H1 (cell line): ENCODE measurements around the gene SWI5.

Experiments
- CEBPB ChIP-seq: IDR thresholded peaks from 2 replicates; pipeline ENCODE4 v1.6.1; 2012; ENCODE audit warnings: low read depth, low read length
- JUN ChIP-seq: IDR thresholded peaks from 2 replicates; pipeline ENCODE4 v1.6.1; 2011; ENCODE audit warnings: low read depth, mild to moderate bottlenecking, improper control_type of control experiment, low read length
- SAP30 ChIP-seq: fragments of 300-600 bp; sonication (generic); IDR thresholded peaks from 2 replicates; pipeline ENCODE4 v1.7.1; 2012; ENCODE audit warnings: low read length, moderate library complexity, mild to moderate bottlenecking, inconsistent platforms; ENCODE audit not compliant: insufficient read depth, insufficient replicate concordance
- TF ChIP-seq, protein P1 (sequence below), 3 experiments: IDR thresholded peaks; 1 replicate in 2 of 3; 2 replicates in 1 of 3; pipeline versions ENCODE4 v1.5.1 to v1.6.1; 2011; ENCODE audit warnings: low read length in 3 of 3, mild to moderate bottlenecking in 3 of 3, inconsistent platforms in 2 of 3, low read depth in 1 of 3, moderate library complexity in 1 of 3; ENCODE audit not compliant: insufficient read depth in 1 of 3; ENCODE audit errors: control extremely low read depth in 1 of 3
- TF ChIP-seq, protein P2 (sequence below): IDR thresholded peaks from 2 replicates; pipeline ENCODE4 v1.6.1; 2012; ENCODE audit warnings: inconsistent platforms

DNA sequence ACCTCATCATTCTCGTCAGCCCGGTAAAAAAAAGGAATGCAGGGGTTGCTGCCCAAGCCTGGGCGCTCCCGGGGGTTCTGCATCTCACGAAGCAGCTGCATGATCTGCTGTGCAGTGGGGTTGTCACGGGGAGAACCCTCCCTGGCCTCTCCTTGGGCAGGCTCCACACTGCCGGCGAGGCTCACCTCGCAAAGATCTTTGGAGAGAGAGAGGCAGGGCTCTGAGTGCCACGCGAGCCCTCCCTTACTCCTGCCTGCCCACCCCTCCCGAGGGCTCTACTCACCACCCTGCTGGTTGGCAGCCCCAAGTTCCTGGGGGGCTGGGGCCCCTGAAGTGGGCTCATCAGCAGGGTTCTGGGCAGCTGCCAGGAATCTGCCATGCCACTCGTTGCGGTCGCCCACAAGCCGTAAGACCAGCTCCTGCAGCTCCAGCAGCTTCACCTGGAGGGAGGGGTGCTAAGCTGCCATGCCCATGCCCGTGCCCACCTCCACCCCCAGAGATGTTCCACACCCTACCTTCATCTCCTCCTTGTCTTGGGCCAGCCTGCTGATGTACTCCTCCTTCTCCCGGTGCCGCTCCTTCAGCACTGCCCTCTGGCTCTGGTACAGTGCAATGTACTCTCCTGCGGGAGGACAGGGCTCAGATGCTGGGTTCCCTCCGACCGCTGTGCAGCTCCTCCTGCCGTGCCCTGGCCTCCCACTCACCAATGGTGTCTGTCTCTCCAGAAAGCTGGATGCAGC lies 18.8 kb upstream of the SWI5 start:
- TF ChIP-seq, protein P1, sequence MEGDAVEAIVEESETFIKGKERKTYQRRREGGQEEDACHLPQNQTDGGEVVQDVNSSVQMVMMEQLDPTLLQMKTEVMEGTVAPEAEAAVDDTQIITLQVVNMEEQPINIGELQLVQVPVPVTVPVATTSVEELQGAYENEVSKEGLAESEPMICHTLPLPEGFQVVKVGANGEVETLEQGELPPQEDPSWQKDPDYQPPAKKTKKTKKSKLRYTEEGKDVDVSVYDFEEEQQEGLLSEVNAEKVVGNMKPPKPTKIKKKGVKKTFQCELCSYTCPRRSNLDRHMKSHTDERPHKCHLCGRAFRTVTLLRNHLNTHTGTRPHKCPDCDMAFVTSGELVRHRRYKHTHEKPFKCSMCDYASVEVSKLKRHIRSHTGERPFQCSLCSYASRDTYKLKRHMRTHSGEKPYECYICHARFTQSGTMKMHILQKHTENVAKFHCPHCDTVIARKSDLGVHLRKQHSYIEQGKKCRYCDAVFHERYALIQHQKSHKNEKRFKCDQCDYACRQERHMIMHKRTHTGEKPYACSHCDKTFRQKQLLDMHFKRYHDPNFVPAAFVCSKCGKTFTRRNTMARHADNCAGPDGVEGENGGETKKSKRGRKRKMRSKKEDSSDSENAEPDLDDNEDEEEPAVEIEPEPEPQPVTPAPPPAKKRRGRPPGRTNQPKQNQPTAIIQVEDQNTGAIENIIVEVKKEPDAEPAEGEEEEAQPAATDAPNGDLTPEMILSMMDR (IDR thresholded peaks at IDR 0.05; ENCODE audit: control extremely low read depth in 1 of 3, insufficient read depth in 1 of 3, low read depth in 1 of 3, low read length in 3 of 3) = no peak
- TF ChIP-seq CEBPB = no peak
- no peak for TF ChIP-seq JUN
- TF ChIP-seq SAP30 = no peak
- TF ChIP-seq, protein P2, sequence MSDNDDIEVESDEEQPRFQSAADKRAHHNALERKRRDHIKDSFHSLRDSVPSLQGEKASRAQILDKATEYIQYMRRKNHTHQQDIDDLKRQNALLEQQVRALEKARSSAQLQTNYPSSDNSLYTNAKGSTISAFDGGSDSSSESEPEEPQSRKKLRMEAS = no peak
